GM12801 (cell line): Measurements from ENCODE around the gene PA2G4.

Experiments used
- CTCF ChIP-seq: IDR thresholded peaks from one replicate; pipeline ENCODE4 v1.5.1; 2011; ENCODE audit warnings: control low read depth; ENCODE audit not compliant: insufficient read length; ENCODE audit errors: extremely low read depth

The PA2G4 gene

GRCh38 chr12:56086608-56087007, 17.8 kb upstream of the PA2G4 start:
- no peak for TF ChIP-seq CTCF

DNA sequence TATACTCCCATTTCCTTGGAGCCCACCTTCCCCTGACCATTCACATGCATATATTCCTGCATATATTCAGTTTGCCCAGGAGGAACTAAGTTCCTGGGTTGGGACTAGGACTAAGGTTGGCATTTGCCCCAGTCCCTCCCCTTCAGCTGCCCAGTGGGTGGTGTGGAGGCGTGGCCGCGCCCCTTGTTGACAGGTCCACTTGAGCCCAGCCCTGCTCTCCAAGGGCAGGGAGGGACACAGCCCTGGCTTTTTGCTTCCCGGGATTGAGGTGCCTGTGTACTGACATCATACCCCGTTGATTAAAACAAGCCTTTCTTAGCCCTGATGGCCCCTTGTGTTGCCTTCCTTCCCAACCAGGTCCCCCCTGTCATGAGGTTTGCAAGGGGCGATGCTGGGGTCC, 17.1 kb upstream of the PA2G4 start:
- no peak for TF ChIP-seq CTCF

GRCh38 chr12:56097738-56098137, 6.6 kb upstream of the PA2G4 start:
- TF ChIP-seq CTCF = no peak

GRCh38 chr12:56098592-56098991, 5.8 kb upstream of the PA2G4 start:
- TF ChIP-seq CTCF = no peak

GRCh38 chr12:56099787-56100186, 4.6 kb upstream of the PA2G4 start:
- TF ChIP-seq CTCF = no peak

DNA sequence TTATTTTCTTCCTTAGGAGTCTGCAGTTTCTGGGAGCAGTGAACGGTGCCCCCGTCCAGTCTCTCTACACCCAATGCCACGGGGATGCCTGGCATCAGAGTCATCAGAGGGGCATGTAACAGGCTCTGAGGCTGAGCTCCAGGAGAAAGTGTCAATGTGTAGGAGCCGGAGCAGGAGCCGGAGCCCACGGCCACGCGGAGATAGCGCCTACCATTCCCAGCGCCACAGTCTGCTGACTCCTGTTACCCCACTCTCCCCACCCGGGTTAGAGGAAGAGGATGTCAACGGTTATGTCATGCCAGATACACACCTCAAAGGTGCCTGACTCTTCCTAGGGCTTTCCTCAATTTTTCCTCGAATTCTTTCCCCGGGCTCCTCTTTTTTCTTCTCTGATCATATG, 3.3 kb upstream of the PA2G4 start:
- TF ChIP-seq CTCF = no peak

- no peak for TF ChIP-seq CTCF
Measured at GRCh38 chr12:56102683-56103065, 1.7 kb upstream of the PA2G4 start.
